NCI-H345 (cell line): ENCODE measurements around the gene PPP6R3.
"Not testable (repeated sequence)": the region's sequence is repeated elsewhere in the genome, so short reads cannot be mapped to it uniquely, and the experiment has no call there.

Experiments
- DNase-seq: peaks from one replicate; lab custom pipeline; 2025; lab: John Stamatoyannopoulos, UW

PPP6R3 gene

GRCh38 chr11:68525336-68525735 is 64.8 kb downstream of the PPP6R3 start:
- DNase-seq, result no peak

DNA sequence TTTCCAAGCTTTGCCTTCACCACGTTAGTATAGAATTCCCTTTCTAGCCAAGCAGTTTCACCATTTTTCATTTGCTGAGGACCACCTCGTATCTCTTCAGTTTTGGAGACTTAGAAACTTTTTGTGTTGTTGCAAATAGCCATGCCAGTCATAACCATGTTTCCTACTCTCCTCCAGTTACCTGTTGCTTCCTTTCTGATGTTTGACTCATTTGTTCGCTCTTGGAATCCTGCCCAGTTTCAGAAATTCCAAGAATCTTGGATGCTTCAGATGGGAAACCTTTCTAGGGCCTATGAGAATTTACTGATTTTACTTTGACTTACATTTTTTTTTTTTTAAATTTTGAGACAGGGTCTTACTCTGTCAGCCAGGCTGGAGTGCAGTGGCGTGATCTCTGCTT is 65.4 kb downstream of the PPP6R3 start:
- DNase-seq, result no peak

- no peak for DNase-seq
Measured at GRCh38 chr11:68527585-68527984, 67.0 kb downstream of the PPP6R3 start.

DNA sequence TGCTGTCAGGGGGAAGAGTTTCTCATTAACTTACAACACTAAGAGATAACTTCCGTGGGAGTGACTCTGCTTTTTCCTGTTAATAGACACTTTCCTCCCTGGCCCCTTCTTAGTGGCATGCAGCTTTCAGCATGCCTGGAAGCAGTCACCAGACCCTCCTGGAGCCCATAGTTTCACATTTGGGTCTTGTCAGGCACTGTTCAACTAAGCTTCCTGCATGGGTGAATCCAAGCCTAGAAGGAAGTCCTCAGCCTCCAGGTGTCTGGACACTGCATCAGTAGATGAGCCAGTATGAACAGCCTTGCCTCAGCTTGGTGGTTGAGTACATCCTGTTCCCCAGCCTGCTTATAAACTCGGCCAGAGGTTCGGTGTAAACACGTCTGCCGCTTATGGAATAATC is 68.1 kb downstream of the PPP6R3 start:
- DNase-seq, result no peak

DNA sequence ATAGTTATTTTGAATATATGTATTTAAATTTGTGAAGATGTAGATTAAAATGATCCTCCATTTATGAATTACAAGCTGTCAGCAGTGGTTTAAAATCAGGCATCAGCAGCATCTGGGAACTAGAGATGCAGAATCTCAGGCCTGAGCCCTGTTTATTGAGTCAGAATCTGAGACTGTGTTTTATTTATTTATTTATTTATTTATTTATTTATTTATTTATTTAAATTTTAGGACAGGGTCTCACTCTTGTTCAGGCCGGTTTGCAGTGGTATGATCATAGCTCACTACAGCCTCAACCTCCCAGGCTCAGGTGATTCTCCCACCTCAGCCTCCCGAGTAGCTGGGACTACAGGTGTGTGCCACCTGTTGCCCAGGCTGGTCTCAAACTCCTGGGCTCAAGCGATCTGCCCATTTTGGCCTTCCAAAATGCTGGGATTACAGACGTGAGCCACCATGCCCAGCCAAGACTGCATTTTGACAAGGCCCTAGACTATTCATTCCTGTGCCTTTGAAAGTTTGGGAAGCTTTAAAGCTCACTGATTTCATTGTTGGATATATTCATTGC is 70.7 kb downstream of the PPP6R3 start:
- no peak for DNase-seq

GRCh38 chr11:68532727-68533369 is 72.3 kb downstream of the PPP6R3 start:
- DNase-seq, result no peak

DNA sequence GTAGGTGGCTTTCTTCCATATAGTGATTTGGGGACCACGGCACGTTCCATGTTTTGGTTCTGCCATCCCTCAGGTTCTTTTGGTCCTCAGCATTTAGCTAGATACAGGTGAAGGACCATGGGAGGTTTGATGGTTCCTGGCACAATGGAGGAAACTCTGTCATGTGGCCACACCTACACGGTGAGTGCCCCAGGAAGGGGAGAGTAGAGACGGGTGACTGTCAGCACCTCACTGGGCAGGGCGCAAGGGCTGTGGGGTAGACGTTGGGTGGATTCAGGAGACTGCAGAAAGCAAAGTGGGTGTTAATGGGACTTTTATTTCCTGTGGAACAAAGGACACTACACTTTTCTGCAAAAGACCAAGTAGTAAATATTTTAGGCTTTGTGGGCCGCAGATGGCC is 73.4 kb downstream of the PPP6R3 start:
- no peak for DNase-seq

DNA sequence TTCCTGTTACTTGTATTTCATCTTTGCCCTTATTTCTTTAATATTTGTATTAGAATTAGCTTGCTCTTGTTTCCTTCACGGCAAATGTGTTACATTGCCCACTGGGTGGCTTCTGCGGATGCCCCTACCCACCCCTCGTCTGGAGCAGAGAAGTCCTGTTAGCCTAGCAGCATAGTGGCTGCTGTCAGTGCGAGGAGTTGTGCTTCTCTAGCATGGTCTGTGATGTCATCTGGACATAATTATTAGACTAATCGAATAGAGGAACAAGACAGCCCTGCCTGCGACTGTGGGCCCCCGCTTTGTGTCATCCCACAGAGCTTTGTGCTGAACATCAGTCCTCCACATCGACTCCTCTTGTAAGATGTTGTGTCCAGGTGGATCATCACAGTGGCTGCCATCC is 74.5 kb downstream of the PPP6R3 start:
- DNase-seq, result no peak

DNA sequence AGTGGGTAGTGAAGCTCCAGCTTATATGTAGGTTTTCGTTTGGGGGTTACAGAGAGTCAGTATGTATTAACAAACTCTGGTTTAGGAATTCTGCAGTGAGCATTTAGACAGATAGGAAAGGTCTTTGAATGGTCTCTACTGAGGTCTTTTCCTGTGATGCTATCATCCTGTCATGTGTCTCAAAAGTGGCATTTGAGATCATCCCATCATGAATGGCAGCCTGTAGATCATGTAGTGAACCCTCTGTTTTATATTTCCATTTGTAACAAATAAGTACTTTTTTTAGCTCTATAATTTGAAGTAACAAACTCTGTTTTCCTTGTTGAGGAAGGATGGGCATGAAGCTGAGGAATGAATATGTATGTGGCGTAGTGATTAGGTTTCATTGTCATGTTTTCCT is 76.2 kb downstream of the PPP6R3 start:
- DNase-seq, result no peak

- DNase-seq, result no peak
Measured at GRCh38 chr11:68538025-68538424, 77.5 kb downstream of the PPP6R3 start.

- no peak for DNase-seq
Measured at GRCh38 chr11:68539395-68539794, 78.8 kb downstream of the PPP6R3 start.

DNA sequence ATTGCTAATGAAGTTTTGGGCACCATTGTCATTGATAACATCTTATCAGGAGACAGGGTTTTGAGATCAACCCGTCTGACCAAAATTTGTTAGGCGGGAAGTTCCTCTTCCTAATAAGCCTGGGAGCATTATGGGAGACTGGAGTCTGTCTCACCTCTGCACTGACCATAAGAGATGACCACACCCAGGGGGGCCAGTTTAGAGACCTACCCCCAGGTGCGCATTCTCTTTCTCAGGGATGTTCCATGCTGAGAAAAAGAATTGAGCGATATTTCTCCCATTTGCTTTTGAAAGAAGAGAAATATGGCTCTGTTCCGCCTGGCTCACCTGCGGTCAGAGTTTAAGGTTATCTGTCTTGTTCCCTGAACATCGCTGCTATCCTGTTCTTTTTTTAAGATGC is 80.0 kb downstream of the PPP6R3 start:
- not testable (repeated sequence) for DNase-seq

GRCh38 chr11:68541116-68541515 is 80.6 kb downstream of the PPP6R3 start:
- no peak for DNase-seq

- DNase-seq, result no peak
Measured at GRCh38 chr11:68541991-68542390, 81.4 kb downstream of the PPP6R3 start.

DNA sequence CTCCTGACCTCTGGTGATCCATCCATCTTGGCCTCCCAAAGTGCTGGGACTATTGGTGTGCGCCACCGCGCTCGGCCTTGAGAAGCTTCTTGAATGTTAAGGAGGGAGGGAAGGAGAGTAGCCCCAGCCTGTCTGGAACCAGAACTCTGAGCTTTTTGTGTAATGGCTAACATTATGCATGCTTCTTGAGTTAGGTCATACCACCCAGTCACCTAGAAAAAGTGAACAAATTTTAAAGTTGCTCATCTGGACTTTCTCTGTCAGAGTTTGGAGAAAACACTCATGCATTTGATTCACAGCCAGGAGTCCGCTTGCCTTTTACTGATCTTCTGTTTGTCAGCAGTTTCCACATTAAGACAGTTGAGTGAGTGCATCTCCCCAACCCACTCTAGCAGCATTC is 82.1 kb downstream of the PPP6R3 start:
- no peak for DNase-seq

- no peak for DNase-seq
Measured at GRCh38 chr11:68543594-68543993, 83.0 kb downstream of the PPP6R3 start.

DNA sequence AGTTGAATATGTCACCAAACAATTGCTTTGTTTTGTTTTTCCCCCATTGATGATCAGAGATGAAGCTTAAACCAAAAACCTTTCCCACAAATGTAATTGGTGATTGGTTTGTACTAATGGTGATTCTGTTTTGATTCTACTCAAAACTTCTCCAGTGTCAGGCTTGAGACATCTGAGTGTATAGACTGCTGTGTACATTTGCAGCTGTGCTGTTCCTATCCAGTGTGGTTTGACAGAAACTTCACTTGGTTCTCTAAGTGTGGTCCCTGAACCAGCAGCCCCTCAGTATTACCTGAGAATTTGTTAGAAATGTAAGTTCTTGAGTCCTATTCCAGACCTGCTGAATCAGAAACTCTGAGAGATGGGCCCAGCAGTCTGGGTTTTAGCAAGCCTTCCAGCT is 84.8 kb downstream of the PPP6R3 start:
- no peak for DNase-seq

GRCh38 chr11:68545796-68546195 is 85.2 kb downstream of the PPP6R3 start:
- peak; percentile 5 for DNase-seq

GRCh38 chr11:68546555-68546954 is 86.0 kb downstream of the PPP6R3 start:
- no peak for DNase-seq

DNA sequence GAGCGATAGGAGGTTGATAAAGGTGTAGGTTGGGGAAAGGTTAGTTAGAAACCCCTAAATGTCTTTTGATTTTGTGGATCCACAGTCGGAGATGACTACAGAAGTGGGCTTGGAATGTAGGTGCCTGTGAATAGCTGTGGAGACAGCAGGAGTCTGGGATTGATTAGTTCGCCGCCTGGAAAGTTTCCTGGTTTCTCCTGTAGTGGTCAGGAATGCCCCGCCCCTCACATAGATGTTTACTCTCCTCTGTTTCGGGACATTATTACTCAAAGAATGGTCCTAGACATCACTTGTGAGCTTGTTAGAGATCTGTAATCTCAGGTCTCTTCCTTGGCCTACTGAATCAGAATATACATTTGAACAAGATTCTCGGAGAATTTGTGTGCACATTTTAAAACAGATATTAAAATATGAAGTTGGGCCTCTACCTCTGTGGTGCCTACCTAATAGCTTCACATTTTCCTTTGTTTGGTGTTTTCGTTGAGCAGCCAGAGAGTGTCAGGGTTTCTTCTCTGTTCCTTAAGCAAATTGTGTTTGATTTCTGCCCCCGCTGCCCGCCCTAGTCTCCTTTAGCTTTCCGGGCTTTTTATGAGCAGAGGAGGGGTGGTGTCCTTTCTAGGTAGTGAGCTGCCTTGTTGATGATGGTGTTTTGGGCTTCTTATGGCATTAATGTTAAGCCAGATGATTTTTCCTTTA is 89.4 kb downstream of the PPP6R3 start:
- no peak for DNase-seq

- DNase-seq, result no peak
Measured at GRCh38 chr11:68550485-68550817, 89.9 kb downstream of the PPP6R3 start.

GRCh38 chr11:68551223-68551622 is 90.7 kb downstream of the PPP6R3 start:
- DNase-seq, result no peak

- DNase-seq, result no peak
Measured at GRCh38 chr11:68551777-68552176, 91.2 kb downstream of the PPP6R3 start.

- no peak for DNase-seq
Measured at GRCh38 chr11:68552542-68552941, 92.0 kb downstream of the PPP6R3 start.
